IPS-NIHi11 (cell line): ENCODE results near the gene ESYT1.
A peak's percentile ranks its signal among the peaks of the same experiment; 100 is the strongest.
"Not testable (repeated sequence)": the region's sequence is repeated elsewhere in the genome, so short reads cannot be mapped to it uniquely, and the experiment has no call there.

Source experiments
- DNase-seq: peaks from one replicate; pipeline ENCODE4 v3.0.0; 2012; ENCODE audit warnings: mixed read lengths, low spot score

ESYT1 gene

GRCh38 chr12:56155256-56155845 is 27.3 kb downstream of the ESYT1 start:
- no peak for DNase-seq

DNA sequence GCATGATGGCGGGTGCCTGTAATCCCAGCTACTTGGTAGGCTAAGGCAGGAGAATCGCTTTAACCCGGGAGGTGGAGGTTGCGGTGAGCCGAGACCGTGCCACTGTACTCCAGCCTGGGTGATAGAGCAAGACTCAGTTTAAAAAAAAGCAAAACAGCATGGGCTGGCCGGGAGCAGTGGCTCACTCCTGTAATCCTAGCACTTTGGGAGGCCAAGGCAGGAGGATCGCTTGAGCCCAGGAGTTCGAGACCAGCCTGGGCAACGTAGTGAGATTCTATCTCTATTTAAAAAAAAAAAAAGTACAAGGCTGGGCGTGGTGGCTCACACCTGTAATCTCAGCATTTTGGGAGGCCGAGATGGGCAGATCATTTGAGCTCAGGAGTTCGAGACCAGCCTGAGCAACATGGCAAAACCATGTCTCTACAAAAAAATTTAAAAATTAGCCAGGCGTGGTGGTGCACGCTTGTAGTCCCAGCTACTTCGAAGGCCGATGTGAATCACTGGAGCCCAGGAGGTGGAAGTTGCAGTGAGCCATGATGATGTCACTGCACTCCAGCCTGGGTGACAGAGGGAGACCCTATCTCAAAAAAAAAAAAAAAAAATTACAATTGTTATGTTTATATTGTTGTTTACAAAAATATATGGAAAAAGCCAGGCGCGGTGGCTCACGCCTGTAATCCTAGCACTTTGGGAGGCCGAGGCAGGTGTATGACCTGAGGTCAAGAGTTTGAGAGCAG is 28.6 kb downstream of the ESYT1 start:
- DNase-seq, result not testable (repeated sequence)

GRCh38 chr12:56157201-56158028 is 29.3 kb downstream of the ESYT1 start:
- peak; percentile 75 for DNase-seq

GRCh38 chr12:56158029-56158925 is 30.2 kb downstream of the ESYT1 start, which contains the start of gene MYL6:
TSS of gene MYL6 (plus strand) at chr12:56158359. CDS start at chr12:56158402, 43 bp downstream.
- peak; percentile 90 for DNase-seq

GRCh38 chr12:56158926-56159461 is 30.9 kb downstream of the ESYT1 start:
- DNase-seq, result peak; percentile 64

DNA sequence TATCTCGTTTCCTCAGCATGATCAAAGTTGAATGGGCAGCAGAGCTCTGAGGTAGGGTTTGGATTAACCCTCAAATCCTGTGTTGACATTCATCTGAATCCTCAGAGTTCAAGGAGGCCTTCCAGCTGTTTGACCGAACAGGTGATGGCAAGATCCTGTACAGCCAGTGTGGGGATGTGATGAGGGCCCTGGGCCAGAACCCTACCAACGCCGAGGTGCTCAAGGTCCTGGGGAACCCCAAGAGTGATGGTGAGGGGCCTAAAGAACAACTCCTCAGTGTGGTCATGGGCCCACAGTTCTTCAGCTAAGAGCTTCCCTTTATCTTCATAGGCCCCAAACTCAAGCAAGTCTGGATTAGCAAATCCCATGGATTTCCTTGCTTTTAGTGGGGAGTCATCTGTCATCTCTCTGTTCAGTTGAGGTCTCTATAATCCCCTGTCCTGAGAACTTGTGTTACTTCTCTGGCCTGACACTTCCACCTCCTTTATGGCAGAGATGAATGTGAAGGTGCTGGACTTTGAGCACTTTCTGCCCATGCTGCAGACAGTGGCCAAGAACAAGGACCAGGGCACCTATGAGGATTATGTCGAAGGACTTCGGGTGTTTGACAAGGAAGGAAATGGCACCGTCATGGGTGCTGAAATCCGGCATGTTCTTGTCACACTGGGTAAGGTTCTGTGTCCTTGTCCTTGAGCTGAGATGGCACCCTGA is 31.6 kb downstream of the ESYT1 start:
- DNase-seq, result no peak

- DNase-seq, result no peak
These were observed 32.2 kb downstream of the ESYT1 start for GRCh38 chr12:56160193-56160763.

GRCh38 chr12:56160894-56161689 is 33.0 kb downstream of the ESYT1 start:
- no peak for DNase-seq

GRCh38 chr12:56161690-56162351 is 33.8 kb downstream of the ESYT1 start:
- no peak for DNase-seq

- DNase-seq, result no peak
These were observed 34.6 kb downstream of the ESYT1 start for GRCh38 chr12:56162468-56163290.

GRCh38 chr12:56163533-56164344 is 35.7 kb downstream of the ESYT1 start:
- DNase-seq, result peak; percentile 24

GRCh38 chr12:56164345-56164729 is 36.3 kb downstream of the ESYT1 start:
- no peak for DNase-seq

DNA sequence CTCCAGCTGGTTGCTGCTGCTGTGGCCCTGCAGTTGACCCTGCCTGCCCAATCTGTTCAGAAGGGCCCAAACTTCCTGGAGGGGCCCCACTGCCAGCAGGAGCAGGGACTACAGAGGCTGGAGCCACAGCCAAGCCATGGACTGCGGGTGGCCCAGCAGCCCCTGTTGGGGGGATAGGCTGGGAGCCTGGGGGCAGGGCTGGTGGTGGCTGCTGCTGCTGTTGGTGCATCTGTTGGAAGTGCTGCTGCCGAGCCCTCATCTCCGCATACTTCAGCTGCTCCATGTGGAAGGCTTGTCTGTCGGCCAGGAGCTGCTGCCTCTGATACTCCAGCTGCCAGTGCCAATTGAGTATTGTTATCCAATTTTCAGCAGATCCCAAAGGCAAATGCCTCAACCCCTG is 37.3 kb downstream of the ESYT1 start:
- no peak for DNase-seq

- no peak for DNase-seq
These were observed 41.2 kb downstream of the ESYT1 start for GRCh38 chr12:56169229-56169759.

DNA sequence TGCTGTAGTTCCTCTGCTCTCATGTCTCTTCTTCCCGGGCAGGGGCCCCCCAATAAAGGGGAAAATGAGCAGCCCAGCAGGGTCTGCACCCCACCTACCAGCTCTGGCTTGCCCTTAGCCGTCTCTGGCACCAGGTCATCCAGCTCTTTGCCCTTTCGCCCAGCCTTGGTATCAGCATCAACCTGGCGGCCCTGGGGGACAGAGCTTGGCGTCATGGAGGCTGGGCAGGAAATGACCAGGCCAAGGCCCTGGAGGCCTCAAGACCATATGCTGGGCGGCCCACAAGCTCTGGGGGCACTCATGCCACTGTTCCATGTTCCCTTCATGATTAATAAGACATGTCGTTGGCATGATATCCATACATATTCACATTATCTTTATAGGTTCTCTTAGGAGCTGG is 44.8 kb downstream of the ESYT1 start:
- DNase-seq, result no peak

DNA sequence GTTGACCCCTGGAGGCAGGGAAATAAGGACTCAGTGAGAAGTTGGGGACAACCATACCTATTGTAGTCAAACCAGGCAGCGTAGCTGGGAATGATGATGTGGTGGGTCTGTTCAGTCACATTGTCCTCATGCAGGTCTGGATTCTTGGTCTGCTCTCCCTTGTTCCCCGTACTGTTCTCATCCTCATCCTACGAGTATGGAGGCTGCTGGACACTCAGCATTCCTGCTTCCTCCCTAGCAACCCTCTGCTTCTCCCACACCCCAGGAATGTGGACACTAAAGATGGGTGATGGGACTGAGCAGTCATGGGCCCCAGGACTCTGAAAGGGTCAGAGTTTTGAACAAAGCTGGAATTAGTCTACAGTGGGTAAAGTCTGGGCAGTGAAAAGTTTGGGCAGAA is 50.3 kb downstream of the ESYT1 start:
- DNase-seq, result no peak

- DNase-seq, result no peak
These were observed 58.9 kb downstream of the ESYT1 start for GRCh38 chr12:56186957-56187356.
